Activated gamma-delta T cell treated with Interleukin-2 at 50 U/mL for 16 hours (primary cell): ENCODE data around the gene CPD.
A peak's percentile ranks its signal among the peaks of the same experiment; 100 is the strongest.
"Not testable (repeated sequence)": the region's sequence is repeated elsewhere in the genome, so short reads cannot be mapped to it uniquely, and the experiment has no call there.

ENCODE experiments used
- DNase-seq: peaks from one replicate; pipeline ENCODE4 v3.0.0-alpha.2; 2020

CPD gene

GRCh38 chr17:30443721-30444120, 65.0 kb downstream of the CPD start:
- DNase-seq: no peak

GRCh38 chr17:30446640-30447039, 67.9 kb downstream of the CPD start:
- DNase-seq: not testable (repeated sequence)

GRCh38 chr17:30449480-30449879, 70.8 kb downstream of the CPD start:
- DNase-seq: no peak

DNA sequence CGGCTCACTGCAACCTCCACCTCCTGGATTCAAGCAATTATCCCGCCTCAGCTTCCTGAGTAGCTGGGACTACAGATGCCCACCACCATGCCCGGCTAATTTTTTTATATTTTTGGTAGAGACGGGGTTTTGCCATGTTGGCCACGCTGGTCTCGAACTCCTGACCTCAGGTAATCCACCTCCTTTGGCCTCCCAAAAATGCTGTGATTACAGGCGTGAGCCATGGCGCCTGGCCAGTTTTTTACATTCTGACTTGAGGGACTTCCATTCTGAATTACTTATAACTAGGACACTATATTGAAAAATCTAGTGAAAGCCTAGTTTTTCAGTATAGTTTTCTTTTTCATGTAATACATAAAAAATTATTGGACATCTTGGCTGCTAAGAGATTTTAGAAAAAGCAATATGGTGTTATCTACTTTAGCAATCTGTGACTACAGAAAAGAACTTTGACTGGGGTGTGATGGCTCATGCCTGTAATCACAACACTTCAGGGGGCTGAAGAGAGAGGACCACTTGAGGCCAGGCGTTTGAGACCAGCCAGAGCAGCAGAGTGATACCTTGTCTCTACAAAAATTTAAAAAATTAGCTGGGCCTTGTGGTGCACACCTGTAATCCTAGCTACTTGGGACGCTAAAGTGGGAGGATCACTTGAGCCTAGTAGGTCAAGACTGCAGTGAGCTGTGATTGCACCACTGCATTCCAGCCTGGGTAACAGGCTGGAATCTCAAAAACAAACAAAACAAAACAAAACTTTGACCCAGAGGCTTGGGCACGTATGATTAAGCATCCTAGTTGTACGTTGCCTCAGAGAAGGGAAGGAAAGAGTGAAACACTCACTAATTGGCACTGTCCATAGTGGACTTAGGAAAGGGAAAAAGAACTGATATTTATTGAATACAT, 71.6 kb downstream of the CPD start:
- no peak for DNase-seq

- DNase-seq: no peak
Measured at GRCh38 chr17:30454635-30455034, 75.9 kb downstream of the CPD start.

- no peak for DNase-seq
Measured at GRCh38 chr17:30458371-30458770, 79.6 kb downstream of the CPD start.

GRCh38 chr17:30458797-30459413, 80.2 kb downstream of the CPD start:
- DNase-seq: not testable (repeated sequence)

DNA sequence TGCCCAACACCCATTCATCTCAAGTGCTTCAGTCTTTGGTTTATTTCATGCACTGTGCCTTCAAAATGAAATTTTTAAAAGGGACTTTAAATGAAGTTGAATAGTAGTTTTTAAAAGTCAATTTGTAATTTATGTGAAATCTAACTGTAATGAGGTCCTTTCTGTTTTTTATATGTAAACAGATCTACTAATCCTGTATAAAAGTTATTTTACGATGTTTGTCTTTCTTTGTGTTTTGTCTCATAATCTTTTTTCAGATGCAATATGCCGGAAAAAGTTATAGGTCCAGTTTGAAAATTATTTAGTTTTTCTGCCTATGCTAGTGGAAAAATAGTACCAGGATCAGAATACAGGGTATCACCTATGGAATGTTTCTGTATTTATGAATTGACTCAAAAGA, 89.7 kb downstream of the CPD start:
- DNase-seq: no peak

DNA sequence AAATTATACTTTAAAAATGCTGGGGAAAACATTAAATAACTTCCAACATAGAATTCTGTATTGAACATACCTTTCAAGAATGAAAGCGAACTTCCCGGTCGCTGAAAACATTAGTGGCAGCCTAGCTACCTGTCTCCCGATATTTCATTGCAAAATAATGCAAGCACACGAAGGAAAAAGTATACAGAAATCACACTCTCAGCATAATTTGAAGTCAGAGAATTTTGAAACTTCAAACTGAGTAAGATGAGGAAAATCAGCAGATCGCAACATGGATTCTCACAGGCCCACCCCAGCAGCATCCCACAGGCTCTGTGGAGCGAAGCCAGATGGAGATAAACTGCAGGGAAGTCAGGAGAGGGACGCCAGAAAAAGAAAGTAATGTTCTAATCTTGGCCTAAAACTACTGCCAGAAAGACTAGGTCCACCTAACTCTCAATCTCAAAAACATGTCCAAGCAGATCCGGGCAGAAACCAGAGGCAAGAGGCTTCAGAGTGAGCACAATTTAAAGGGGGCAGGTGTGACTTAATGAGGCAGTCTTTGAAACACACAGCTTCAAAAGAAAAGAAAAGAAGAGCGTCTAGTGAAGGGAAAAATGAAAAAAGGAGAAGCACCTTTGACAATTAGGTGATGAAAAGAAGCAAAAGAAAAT, 93.6 kb downstream of the CPD start:
- no peak for DNase-seq

DNA sequence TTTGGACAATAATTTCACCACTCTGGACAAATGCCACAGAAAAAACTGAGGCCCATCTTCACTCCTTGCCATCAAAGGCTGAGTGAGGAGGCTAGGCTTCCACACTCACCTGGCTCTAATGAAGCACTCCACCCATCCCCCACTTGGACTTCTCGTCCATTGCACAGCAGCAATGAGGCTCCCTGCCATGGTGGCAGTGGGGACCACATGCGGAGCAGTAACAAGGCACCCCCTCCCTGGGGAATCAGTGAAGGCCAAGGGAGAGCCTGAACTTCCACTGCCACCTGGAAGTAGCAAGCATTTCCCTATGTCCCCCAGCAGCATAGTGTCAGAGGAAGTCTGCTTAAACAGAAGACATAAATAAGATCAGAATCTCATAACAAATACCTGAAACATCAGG, 96.5 kb downstream of the CPD start:
- no peak for DNase-seq

DNA sequence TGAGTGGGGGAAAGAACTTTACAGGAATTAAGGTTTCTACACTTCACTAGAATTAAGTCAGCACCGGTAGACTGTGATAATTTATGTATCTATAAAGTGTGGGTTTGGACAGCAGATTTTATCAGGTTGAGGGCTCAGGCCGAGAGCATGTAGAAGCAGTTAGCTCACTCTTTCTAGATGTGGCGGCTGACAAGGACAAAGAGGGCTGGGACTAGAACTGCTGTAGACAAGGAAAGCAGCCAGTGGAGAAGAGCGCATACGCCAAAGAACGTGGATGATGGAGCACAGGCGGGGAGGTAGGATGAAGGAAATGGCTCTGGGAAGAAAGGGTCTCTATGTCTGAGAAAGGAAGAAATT, 98.0 kb downstream of the CPD start:
- peak; percentile 4 for DNase-seq

- peak; percentile 91 for DNase-seq
Measured at GRCh38 chr17:30477083-30477773, 98.5 kb downstream of the CPD start, which contains the start of gene GOSR1. Gene GOSR1 (plus strand): TSS chr17:30477408. CDS start chr17:30477434, 26 bp downstream.

- DNase-seq: no peak
Measured at GRCh38 chr17:30477774-30478115, 99.0 kb downstream of the CPD start.

DNA sequence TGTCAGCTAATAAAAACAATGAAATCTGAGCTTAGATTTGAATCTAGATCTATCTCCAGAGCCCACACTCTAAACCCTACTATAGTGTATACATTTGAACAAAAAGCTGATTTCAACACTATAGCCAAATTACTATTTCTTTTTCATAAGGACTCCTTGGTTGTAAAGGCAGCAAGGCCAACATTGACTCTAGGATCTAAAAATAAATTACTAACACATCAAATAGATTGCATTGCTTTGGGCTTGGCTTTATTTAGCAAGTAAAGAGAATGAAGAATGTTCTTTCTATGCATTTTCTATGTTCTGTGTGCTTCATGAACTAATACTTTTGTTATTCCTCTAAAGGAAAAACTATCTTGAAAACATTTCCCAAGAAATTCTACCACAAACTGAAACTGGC, 103.8 kb downstream of the CPD start:
- no peak for DNase-seq

- DNase-seq: no peak
Measured at GRCh38 chr17:30483159-30483558, 104.4 kb downstream of the CPD start.

GRCh38 chr17:30493780-30494179, 115.1 kb downstream of the CPD start:
- no peak for DNase-seq

DNA sequence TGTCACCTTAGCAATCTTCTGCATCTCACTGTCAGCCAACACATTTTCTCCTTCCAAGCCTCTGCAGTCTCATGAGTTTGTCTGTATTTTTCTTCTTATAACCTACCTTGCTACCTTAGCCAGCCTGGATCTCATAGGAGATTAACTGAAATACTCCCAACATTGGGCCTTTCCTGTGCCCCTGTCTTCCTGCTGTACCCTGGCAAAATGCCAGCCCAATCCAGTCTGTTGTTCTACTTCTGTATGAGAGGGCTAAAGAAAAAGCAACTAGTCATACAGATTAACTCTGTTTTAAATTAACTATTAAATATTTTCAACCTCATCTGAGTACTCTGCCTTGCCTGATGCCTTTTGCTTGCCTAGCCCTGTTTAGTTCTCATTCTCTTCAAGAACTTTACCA, 116.9 kb downstream of the CPD start:
- no peak for DNase-seq

GRCh38 chr17:30503558-30503957, 124.8 kb downstream of the CPD start:
- no peak for DNase-seq

DNA sequence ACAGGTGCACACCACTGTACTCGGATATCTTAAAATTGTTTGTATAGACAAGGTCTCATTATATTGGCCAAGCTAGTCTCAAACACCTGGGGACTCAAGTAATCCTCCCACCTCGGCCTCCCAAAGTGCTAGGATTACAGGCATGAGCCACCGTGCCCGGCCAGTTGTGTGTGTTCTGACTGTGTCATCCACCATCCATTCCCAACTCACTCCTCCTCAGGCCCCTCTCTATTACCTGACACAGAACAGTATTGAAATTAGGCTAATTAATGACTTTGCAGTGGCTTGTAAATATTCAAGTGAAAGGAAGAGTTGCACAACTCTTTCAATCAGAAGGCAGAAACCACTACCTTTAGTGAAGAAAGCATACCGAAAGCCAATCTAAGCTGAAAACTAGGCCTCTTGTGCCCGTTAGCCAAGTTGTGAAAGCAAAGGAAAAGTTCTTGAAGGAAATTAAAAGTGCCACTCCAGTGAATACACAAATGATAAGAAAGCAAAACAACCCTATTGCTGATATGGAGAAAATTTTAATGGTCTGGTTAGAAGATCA, 127.2 kb downstream of the CPD start:
- DNase-seq: no peak

DNA sequence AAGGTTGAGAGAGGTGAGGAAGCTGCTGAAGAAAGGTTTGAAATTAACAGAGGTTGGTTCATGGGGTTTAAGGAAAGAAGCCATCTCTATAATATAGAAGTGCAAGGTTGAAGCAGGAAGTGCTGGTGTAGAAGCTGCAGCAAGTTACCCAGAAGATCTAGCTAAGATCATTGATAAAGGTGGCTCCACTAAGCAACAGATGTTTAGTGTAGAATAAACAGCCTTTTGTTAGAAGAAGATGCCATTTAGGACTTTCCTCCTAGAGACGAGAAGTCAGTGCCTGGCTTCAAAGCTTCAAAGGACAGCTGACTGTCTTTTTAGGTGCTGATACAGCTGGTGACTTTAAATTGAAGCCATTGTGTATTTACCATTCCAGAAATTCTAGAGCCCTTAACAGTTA, 127.8 kb downstream of the CPD start:
- DNase-seq: no peak

DNA sequence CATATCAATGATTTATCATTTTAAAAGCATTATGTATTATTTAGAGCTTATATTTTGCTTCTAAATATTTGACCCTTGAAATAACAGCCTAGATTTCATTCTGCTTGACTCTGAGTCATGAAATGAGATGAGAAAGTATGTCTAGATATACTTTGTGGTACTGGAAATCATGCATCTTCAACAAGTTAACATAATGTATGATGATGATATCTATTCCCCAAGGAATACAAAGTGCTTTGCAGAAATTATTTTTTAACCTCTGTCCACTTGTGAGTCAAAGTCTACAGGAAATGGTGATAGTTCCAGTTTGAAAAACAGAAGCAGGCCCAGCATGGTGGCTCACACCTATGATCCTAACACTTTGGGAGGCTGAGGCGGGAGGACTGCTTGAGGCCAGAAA, 134.6 kb downstream of the CPD start:
- no peak for DNase-seq

DNA sequence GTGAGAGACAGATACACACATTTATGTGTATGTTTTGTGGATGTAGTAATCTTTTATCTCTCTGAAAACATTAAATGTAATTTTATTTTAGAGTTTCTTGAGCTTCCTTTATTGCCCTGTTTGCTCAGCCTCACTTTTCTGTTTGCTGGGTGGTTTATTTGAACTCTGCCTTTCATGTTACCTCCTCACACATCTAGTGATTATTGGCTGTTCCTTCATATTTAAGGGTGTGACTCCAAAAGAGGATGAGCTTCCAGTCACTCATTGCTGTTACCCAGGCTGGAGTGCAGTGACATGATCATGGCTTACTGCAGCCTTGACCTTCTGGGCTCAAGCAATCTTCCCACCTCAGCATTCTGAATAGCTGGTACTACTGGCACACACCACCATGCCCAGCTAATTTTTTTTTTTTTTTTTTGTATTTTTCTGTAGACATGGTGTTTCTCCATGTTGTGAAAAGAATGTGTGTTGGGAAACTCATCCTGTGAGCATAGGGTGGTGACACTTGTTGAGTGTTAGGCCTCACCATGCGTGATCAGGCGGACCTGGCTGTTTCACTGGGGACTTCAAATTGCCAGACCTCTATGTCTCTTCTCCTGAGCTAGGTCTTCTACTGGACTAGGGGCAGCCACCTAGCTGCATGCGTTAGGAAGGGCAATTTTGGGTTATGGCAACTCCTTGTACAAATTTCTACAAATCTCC, 136.3 kb downstream of the CPD start:
- DNase-seq: no peak

DNA sequence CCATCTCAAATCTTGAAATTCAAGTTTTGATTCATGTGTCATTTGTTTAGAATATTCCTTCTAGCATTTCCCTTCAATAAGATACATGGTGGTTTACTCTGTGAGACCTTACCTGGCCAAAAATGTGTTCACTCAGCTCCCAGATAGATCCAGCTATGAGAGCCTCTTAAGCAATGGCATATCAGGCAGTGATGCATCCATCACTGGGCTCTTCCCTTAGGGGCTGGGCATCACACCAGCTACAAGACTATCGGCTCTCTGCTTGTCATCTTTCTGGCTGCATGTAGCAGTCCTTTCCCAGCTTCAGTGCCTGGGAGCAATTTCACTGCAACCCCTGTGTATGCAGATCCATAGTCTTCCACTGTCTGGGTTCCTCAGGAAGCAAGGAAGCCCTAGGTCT, 139.1 kb downstream of the CPD start:
- DNase-seq: no peak
